Testis (tissue), 2 donors: ENCODE measurements around the gene API5.

ENCODE experiments used
- POLR2A ChIP-seq: fragments of 450-650 bp; IDR thresholded peaks from one replicate; pipeline ENCODE4 v1.6.1; 2017; ENCODE audit warnings: antibody characterized with exemption, mild to moderate bottlenecking, moderate library complexity
- TF ChIP-seq, protein P1 (sequence below), 3 experiments: fragments of 450-650 bp in 2 of 3; fragments of 200-600 bp in 1 of 3; sonication (generic) in 1 of 3; IDR thresholded peaks; one replicate each; pipeline ENCODE4 v1.5.1; 2016 to 2019; ENCODE audit warnings: antibody characterized with exemption in 3 of 3, mild to moderate bottlenecking in 2 of 3, moderate library complexity in 1 of 3

- TF ChIP-seq, protein P1, sequence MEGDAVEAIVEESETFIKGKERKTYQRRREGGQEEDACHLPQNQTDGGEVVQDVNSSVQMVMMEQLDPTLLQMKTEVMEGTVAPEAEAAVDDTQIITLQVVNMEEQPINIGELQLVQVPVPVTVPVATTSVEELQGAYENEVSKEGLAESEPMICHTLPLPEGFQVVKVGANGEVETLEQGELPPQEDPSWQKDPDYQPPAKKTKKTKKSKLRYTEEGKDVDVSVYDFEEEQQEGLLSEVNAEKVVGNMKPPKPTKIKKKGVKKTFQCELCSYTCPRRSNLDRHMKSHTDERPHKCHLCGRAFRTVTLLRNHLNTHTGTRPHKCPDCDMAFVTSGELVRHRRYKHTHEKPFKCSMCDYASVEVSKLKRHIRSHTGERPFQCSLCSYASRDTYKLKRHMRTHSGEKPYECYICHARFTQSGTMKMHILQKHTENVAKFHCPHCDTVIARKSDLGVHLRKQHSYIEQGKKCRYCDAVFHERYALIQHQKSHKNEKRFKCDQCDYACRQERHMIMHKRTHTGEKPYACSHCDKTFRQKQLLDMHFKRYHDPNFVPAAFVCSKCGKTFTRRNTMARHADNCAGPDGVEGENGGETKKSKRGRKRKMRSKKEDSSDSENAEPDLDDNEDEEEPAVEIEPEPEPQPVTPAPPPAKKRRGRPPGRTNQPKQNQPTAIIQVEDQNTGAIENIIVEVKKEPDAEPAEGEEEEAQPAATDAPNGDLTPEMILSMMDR (IDR thresholded peaks at IDR 0.05) = no peak
- no peak for TF ChIP-seq POLR2A
Measured at GRCh38 chr11:43285826-43286225, 26.0 kb upstream of the API5 start.
